Stimulated activated CD8-positive, alpha-beta memory T cell treated with anti-CD3 and anti-CD28 coated beads, Interleukin-4, amount 100 ng/mL, for 24 hours (primary cell): ENCODE measurements around the gene VPS9D1.
"Not testable (repeated sequence)": the region's sequence is repeated elsewhere in the genome, so short reads cannot be mapped to it uniquely, and the experiment has no call there.

ENCODE experiments used
- DNase-seq: peaks from one replicate; pipeline ENCODE4 v3.0.0-alpha.2; 2020; ENCODE audit warnings: low read depth

VPS9D1 gene

GRCh38 chr16:89693931-89694783 lies 26.5 kb downstream of the VPS9D1 start:
- DNase-seq = no peak

- no peak for DNase-seq
Observed at GRCh38 chr16:89693289-89693731, 27.4 kb downstream of the VPS9D1 start.

- no peak for DNase-seq
Observed at GRCh38 chr16:89691986-89692569, 28.6 kb downstream of the VPS9D1 start.

- DNase-seq = no peak
Observed at GRCh38 chr16:89691231-89691985, 29.3 kb downstream of the VPS9D1 start.

DNA sequence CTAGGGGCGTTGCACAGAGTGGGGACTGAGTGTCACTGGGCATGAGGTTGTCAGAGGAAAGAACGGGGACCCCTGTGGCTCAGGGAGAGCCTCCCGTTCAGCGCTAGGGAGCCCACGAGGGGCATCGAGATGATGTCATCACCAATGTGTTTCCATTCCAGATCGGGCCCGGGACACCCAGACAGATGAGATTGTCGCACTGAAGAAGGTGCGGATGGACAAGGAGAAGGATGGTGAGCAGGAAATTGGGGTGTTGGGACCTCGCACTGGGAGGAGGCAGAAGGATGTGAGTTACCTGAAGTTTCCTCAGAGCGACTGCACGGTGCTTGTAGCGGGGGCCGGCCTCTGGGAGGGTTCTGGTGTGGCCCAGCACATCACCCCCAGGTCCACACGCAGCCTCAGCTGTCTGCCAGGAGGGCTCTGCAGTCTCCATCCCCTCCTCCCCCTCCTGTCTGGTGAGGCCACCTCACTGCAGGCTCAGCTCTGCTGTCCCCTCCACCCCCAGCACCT lies 30.3 kb downstream of the VPS9D1 start:
- no peak for DNase-seq

GRCh38 chr16:89689621-89690020 lies 31.1 kb downstream of the VPS9D1 start:
- not testable (repeated sequence) for DNase-seq

- no peak for DNase-seq
Observed at GRCh38 chr16:89689142-89689541, 31.6 kb downstream of the VPS9D1 start.

GRCh38 chr16:89688395-89688794 lies 32.3 kb downstream of the VPS9D1 start:
- no peak for DNase-seq

- DNase-seq = no peak
Observed at GRCh38 chr16:89687092-89687940, 33.4 kb downstream of the VPS9D1 start.

GRCh38 chr16:89686520-89687091 lies 34.1 kb downstream of the VPS9D1 start, which contains the start of gene CDK10:
Gene CDK10 (plus strand): TSS chr16:89686689. CDS start chr16:89686711, 22 bp downstream.
- peak; percentile 89 for DNase-seq

DNA sequence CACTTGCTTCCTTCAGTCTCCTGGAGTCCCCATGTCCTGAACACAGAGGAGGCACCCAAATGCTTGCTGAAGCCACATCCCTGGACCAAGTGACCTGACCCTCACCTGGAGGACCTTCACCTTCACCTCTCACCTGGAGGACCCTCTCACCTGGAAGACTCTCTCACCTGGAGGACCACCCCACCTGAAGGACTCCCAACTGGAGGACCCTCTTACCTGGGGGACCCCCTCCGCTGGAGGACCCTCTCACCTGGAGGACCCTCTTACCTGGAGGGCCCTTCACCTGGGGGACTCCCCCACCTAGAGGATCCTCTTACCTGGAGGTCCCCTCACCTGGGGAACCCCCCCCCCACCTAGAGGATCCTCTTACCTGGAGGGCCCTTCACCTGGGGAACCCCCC lies 34.8 kb downstream of the VPS9D1 start:
- DNase-seq = no peak

DNA sequence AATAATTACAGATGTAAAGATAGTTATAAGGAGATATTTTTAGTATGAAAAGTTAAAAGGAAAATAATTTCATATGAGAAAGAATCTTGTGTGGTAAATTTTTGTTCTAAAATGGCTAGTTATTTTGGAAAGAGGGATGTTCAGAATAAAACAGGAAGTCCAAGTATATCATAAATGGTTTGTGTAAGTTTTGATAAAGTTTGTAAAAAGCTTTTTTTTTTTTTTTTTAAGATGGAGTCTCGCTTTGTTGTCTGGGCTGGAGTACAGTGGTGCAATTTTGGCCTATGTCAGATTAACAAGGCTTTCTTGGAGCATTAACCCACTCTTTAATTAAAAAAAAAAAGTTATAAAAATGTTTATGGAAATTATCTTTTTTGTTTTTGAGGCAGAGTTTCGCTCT lies 42.4 kb downstream of the VPS9D1 start:
- DNase-seq = no peak

GRCh38 chr16:89672177-89672941 lies 48.3 kb downstream of the VPS9D1 start:
- DNase-seq = no peak

DNA sequence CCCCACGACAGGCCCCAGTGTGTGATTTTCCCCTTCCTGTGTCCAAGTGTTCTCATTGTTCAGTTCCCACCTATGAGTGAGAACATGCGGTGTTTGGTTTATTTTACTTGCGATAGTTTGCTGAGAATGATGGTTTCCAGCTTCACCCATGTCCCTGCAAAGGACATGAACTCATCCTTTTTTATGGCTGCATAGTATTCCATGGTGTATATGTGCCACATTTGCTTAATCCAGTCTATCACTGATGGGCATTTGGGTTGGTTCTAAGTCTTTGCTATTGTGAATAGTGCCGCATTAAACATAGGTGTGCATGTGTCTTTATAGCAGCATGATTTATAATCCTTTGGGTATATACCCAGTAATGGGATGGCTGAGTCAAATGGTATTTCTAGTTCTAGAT lies 49.1 kb downstream of the VPS9D1 start:
- DNase-seq = not testable (repeated sequence)

DNA sequence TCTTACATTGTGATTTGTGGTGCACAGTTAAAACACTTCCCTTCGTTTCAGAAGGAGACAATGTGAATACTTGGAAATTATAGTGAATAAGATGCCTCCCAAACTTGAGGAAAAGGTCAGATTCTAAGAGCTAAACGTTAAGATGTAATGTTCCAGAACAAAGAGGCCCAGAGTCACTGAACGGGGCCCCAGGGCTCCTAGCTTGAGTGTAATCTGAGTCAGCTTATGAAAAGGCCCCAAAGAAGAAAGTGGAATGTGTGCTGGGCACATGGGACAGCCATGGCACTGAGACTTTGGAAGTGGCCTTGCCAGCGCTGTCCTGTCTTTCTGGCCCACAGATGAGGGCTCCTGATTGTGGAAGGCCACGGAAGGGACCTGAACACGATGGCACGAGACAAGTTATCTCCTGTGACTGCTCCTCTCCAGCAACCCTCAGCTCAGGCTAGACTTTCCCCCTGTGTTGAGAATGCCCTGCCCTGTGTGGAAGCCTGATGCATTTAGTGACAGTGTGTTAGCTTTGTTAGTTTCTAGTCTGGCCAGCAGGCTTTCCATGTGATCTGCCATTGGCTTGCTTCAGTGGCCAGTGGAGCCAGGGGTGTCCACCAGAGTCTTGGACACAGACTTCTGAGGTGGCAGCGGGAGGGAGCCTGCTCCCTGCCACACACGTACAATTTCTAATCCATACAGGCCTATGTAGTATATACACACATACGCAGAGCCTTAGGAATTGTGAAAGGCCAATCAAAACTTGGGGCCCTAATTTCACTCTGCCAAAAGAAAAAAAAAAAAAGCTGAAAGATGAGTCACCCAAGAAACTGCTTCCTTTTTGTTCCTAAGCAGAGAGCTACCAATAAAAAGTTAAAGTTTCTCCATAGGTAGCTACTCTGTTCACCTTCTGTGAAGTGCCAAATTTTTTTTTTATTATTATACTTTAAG lies 49.9 kb downstream of the VPS9D1 start:
- no peak for DNase-seq

GRCh38 chr16:89669755-89670154 lies 50.9 kb downstream of the VPS9D1 start:
- no peak for DNase-seq

GRCh38 chr16:89668790-89669158 lies 51.9 kb downstream of the VPS9D1 start:
- DNase-seq = no peak

DNA sequence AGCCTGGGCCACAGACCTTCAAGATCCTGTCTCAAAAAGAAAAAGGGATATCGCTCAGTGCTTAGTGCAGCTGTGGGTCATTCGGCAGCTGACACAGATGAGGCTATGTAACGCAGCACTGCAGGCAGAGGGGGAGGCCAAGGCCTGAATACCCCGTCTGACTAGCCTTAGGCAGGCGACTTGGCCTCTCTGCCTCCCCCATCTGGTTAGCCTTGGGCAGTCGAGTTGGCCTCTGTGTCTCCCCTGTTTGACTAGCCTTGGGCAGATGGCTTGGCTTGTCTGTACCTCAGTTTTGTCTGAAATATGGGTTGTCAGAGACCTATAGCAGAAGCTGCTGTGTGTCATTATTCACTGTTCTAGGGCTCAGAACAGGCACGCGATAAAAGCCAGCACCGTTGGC lies 53.1 kb downstream of the VPS9D1 start:
- DNase-seq = no peak

DNA sequence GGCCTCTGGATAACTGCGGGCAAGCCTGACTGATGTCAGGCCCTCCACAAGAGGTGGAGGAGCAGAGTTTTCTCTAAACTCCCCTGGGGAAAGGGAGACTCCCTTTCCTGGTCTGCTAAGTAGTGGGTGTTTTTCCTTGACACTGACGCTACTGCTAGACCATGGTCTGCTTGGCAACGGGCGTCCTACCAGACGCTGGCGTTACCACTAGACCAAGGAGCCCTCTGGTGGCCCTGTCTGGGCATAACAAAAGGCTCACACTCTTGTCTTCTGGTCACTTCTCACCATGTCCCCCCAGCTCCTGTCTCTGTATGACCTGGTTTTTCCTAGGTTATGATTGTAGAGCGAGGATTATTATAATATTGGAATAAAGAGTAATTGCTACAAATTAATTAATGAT lies 53.7 kb downstream of the VPS9D1 start:
- DNase-seq = not testable (repeated sequence)
